GM18873 (cell line): Measurements from ENCODE around the gene CYTH3.
"Not testable (repeated sequence)": the region's sequence is repeated elsewhere in the genome, so short reads cannot be mapped to it uniquely, and the experiment has no call there.

Experiments
- ATAC-seq: cut with Tn5 transposase; IDR thresholded peaks from one replicate; pipeline ENCODE4 v1.9.1; 2021; ENCODE audit warnings: mild to moderate bottlenecking, moderate library complexity, moderate number of reproducible peaks; ENCODE audit not compliant: unreplicated experiment, low FRiP score

The CYTH3 gene

GRCh38 chr7:6203381-6203780, 69.0 kb downstream of the CYTH3 start:
- ATAC-seq, result no peak

- ATAC-seq, result no peak
Observed at GRCh38 chr7:6202117-6202516, 70.3 kb downstream of the CYTH3 start.

- ATAC-seq, result no peak
Observed at GRCh38 chr7:6200971-6201370, 71.5 kb downstream of the CYTH3 start.

- no peak for ATAC-seq
Observed at GRCh38 chr7:6198689-6199595, 73.5 kb downstream of the CYTH3 start.

GRCh38 chr7:6197801-6198551, 74.4 kb downstream of the CYTH3 start:
- ATAC-seq, result no peak

GRCh38 chr7:6193709-6194108, 78.7 kb downstream of the CYTH3 start:
- no peak for ATAC-seq

GRCh38 chr7:6190563-6190962, 81.9 kb downstream of the CYTH3 start:
- ATAC-seq, result not testable (repeated sequence)

- no peak for ATAC-seq
Observed at GRCh38 chr7:6188389-6188788, 84.0 kb downstream of the CYTH3 start.

- ATAC-seq, result no peak
Observed at GRCh38 chr7:6186577-6186976, 85.8 kb downstream of the CYTH3 start.

GRCh38 chr7:6182993-6183392, 89.4 kb downstream of the CYTH3 start:
- ATAC-seq, result no peak

- no peak for ATAC-seq
Observed at GRCh38 chr7:6181136-6181535, 91.3 kb downstream of the CYTH3 start.

- no peak for ATAC-seq
Observed at GRCh38 chr7:6180344-6180725, 92.1 kb downstream of the CYTH3 start.

GRCh38 chr7:6179620-6180343, 92.6 kb downstream of the CYTH3 start:
- ATAC-seq, result no peak

- ATAC-seq, result no peak
Observed at GRCh38 chr7:6178298-6179029, 94.0 kb downstream of the CYTH3 start.

GRCh38 chr7:6175645-6176044, 96.8 kb downstream of the CYTH3 start:
- ATAC-seq, result no peak

GRCh38 chr7:6172910-6173295, 99.5 kb downstream of the CYTH3 start:
- ATAC-seq, result no peak

GRCh38 chr7:6172224-6172909, 100.1 kb downstream of the CYTH3 start:
- ATAC-seq, result no peak

- ATAC-seq, result no peak
Observed at GRCh38 chr7:6171532-6172223, 100.7 kb downstream of the CYTH3 start.
